GM12891 (cell line): ENCODE results near the gene LRRIQ3.

Experiments used
- PAX5 ChIP-seq: IDR thresholded peaks from 2 replicates; pipeline ENCODE4 v1.6.1; 2011; ENCODE audit warnings: low read length, moderate library complexity, mild to moderate bottlenecking; ENCODE audit not compliant: insufficient read depth, severe bottlenecking
- POLR2A ChIP-seq: IDR thresholded peaks from 2 replicates; pipeline ENCODE4 v1.6.1; 2011; ENCODE audit warnings: low read depth, low read length, control low read depth
- POLR2AphosphoS5 ChIP-seq: IDR thresholded peaks from 2 replicates; pipeline ENCODE4 v1.6.1; 2011; ENCODE audit warnings: low read depth, low read length, control low read depth

DNA sequence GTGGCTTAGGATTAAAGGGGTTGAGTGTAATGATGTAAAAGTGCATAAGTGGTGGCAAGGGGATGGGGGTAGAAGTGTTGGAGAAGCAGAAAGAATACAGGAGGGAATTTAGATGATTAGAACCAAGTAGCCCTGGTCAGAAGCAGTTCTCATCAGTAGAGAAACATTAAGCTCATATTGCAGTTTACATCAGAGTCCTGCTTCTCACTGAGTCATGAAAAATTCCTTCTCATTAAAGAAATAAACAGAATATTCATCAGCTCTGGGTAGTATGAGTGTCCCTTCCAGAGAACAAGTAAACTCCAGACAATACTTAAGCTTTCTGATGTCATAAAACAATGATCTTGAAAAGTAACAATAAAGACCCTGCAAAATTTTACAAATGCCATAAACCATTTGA is 36.5 kb downstream of the LRRIQ3 start:
- TF ChIP-seq POLR2A (no peak), PAX5 (no peak), POLR2AphosphoS5 (no peak)
